HEK293T (cell line): ENCODE measurements around the gene PKNOX2.

Experiments used
- BHLHE40 ChIP-seq: fragments of 450-650 bp; IDR thresholded peaks from 2 replicates; pipeline ENCODE4 v1.6.1; 2016; ENCODE audit warnings: mild to moderate bottlenecking, moderate library complexity, borderline replicate concordance
- ELF4 ChIP-seq: fragments of 450-650 bp; IDR thresholded peaks from 2 replicates; pipeline ENCODE4 v1.6.1; 2017; ENCODE audit warnings: antibody characterized with exemption
- FOXK2 ChIP-seq: fragments of 450-650 bp; IDR thresholded peaks from 2 replicates; pipeline ENCODE4 v1.6.1; 2016; ENCODE audit warnings: mild to moderate bottlenecking
- FOXM1 ChIP-seq: fragments of 450-650 bp; IDR thresholded peaks from 2 replicates; pipeline ENCODE4 v1.6.1; 2017; ENCODE audit warnings: mild to moderate bottlenecking, borderline replicate concordance
- HDGF ChIP-seq: fragments of 450-650 bp; IDR thresholded peaks from 2 replicates; pipeline ENCODE4 v1.6.1; 2017; ENCODE audit warnings: antibody characterized with exemption, borderline replicate concordance
- LEF1 ChIP-seq: fragments of 450-650 bp; IDR thresholded peaks from 2 replicates; pipeline ENCODE4 v1.6.1; 2017; ENCODE audit warnings: mild to moderate bottlenecking, borderline replicate concordance
- NFRKB ChIP-seq: fragments of 450-650 bp; IDR thresholded peaks from 2 replicates; pipeline ENCODE4 v1.6.1; 2016; ENCODE audit warnings: mild to moderate bottlenecking, moderate library complexity
- SP1 ChIP-seq: fragments of 450-650 bp; IDR thresholded peaks from 2 replicates; pipeline ENCODE4 v1.6.1; 2017
- ZNF384 ChIP-seq: fragments of 450-650 bp; IDR thresholded peaks from 2 replicates; pipeline ENCODE4 v1.6.1; 2016

GRCh38 chr11:125468852-125469251 lies 304.3 kb downstream of the PKNOX2 start:
- TF ChIP-seq ELF4 (no peak), SP1 (no peak), BHLHE40 (no peak), NFRKB (no peak), FOXK2 (no peak), ZNF384 (no peak), HDGF (no peak), LEF1 (no peak), FOXM1 (no peak)
